DND-41 (cell line): ENCODE results near the gene TUB.

Experiments used
- ATAC-seq: fragments of 200-7000 bp; cut with Tn5 transposase; 3 replicates; pipeline ENCODE4 v1.9.1; 2021; ENCODE audit warnings: low read depth; ENCODE audit not compliant: insufficient read depth
- DNase-seq: peaks from one replicate; pipeline ENCODE4 v3.0.0-alpha.2; 2020
- H2AFZ ChIP-seq: 2 replicates; pipeline ENCODE4 v1.6.0; 2012; ENCODE audit warnings: low read depth, low read length
- H3K27ac ChIP-seq: 2 replicates; pipeline ENCODE4 v1.5.1; 2012; ENCODE audit warnings: low read length, inconsistent platforms
- H3K27me3 ChIP-seq: fragments of 200-600 bp; sonication (generic); 2 replicates; pipeline ENCODE4 v1.6.0; 2012; ENCODE audit warnings: low read length, mild to moderate bottlenecking, inconsistent platforms; ENCODE audit not compliant: insufficient read depth, poor library complexity
- H3K36me3 ChIP-seq: 2 replicates; pipeline ENCODE4 v1.5.1; 2012; ENCODE audit warnings: low read length, inconsistent platforms; ENCODE audit not compliant: insufficient read depth
- H3K4me1 ChIP-seq: 2 replicates; pipeline ENCODE4 v1.5.1; 2012; ENCODE audit warnings: mild to moderate bottlenecking, low read length; ENCODE audit not compliant: insufficient read depth
- H3K4me2 ChIP-seq: 2 replicates; pipeline ENCODE4 v1.6.0; 2012; ENCODE audit warnings: mild to moderate bottlenecking, moderate library complexity, low read length, inconsistent platforms; ENCODE audit not compliant: insufficient read depth
- H3K4me3 ChIP-seq, 2 experiments: fragments of 200-600 bp in 1 of 2; shearing (Covaris generic) in 1 of 2; 2 replicates each; pipeline ENCODE4 v1.5.1; 2012 to 2016; ENCODE audit warnings: inconsistent platforms in 2 of 2, low read length in 2 of 2, mild to moderate bottlenecking in 2 of 2, low read depth in 1 of 2, moderate library complexity in 1 of 2
- H3K79me2 ChIP-seq: 2 replicates; pipeline ENCODE4 v1.6.0; 2012; ENCODE audit warnings: low read length, inconsistent platforms; ENCODE audit not compliant: insufficient read depth
- H3K9ac ChIP-seq: 2 replicates; pipeline ENCODE4 v1.6.0; 2012; ENCODE audit warnings: low read depth, mild to moderate bottlenecking, inconsistent platforms, low read length, moderate library complexity
- H3K9me3 ChIP-seq: 2 replicates; pipeline ENCODE4 v1.5.1; 2012; ENCODE audit warnings: low read length, moderate library complexity, mild to moderate bottlenecking, inconsistent platforms; ENCODE audit not compliant: insufficient read depth, severe bottlenecking
- H4K20me1 ChIP-seq: 2 replicates; pipeline ENCODE4 v1.6.0; 2012; ENCODE audit warnings: low read length; ENCODE audit not compliant: insufficient read depth
- CTCF ChIP-seq: IDR thresholded peaks from 2 replicates; pipeline ENCODE4 v1.5.1; 2012; ENCODE audit warnings: borderline replicate concordance, low read length, moderate library complexity, mild to moderate bottlenecking; ENCODE audit not compliant: poor library complexity, severe bottlenecking; ENCODE audit errors: extremely low read depth
- EZH2 ChIP-seq: IDR thresholded peaks from 3 replicates; pipeline ENCODE4 v1.6.1; 2012; ENCODE audit warnings: borderline replicate concordance, low read depth, mild to moderate bottlenecking, moderate library complexity, low read length, inconsistent platforms; ENCODE audit not compliant: severe bottlenecking

The TUB gene

GRCh38 chr11:8138526-8138925 is 57.5 kb downstream of the TUB start:
- Histone ChIP-seq H3K9ac (no peak overlapping the region), H3K27ac (no peak overlapping the region), H2AFZ (no peak overlapping the region), H3K9me3 (no peaks in the 10 kb centered on the region), H4K20me1 (no peaks in the 10 kb centered on the region), H3K79me2 (no peaks in the 10 kb centered on the region), H3K4me1 (no peaks in the 10 kb centered on the region), H3K4me3 (no peak overlapping the region), H3K27me3 (no peaks in the 10 kb centered on the region), H3K4me2 (no peak overlapping the region), H3K36me3 (no peaks in the 10 kb centered on the region)
- TF ChIP-seq EZH2, result no peak
- TF ChIP-seq CTCF, result no peak
- ATAC-seq, result no peak
- DNase-seq, result no peak

GRCh38 chr11:8149726-8150125 is 68.7 kb downstream of the TUB start:
- Histone ChIP-seq H3K4me1 (no peaks in the 10 kb centered on the region), H2AFZ (no peak overlapping the region), H3K4me2 (no peak overlapping the region), H3K27me3 (no peaks in the 10 kb centered on the region), H3K4me3 (no peak overlapping the region), H3K9ac (no peak overlapping the region), H4K20me1 (no peaks in the 10 kb centered on the region), H3K27ac (no peak overlapping the region), H3K36me3 (no peaks in the 10 kb centered on the region), H3K79me2 (no peaks in the 10 kb centered on the region), H3K9me3 (no peaks in the 10 kb centered on the region)
- TF ChIP-seq CTCF (no peak), EZH2 (no peak)
- DNase-seq (no peak), ATAC-seq (no peak)
